Middle frontal gyrus (tissue), 1 donor: ENCODE measurements around the gene ZNF541.
"Not testable (repeated sequence)": the region's sequence is repeated elsewhere in the genome, so short reads cannot be mapped to it uniquely, and the experiment has no call there.

Experiments
- DNase-seq: peaks from one replicate; pipeline ENCODE4 v3.0.0-alpha.2; 2015; ENCODE audit warnings: low spot score; ENCODE audit errors: extremely low spot score

Gene ZNF541

DNA sequence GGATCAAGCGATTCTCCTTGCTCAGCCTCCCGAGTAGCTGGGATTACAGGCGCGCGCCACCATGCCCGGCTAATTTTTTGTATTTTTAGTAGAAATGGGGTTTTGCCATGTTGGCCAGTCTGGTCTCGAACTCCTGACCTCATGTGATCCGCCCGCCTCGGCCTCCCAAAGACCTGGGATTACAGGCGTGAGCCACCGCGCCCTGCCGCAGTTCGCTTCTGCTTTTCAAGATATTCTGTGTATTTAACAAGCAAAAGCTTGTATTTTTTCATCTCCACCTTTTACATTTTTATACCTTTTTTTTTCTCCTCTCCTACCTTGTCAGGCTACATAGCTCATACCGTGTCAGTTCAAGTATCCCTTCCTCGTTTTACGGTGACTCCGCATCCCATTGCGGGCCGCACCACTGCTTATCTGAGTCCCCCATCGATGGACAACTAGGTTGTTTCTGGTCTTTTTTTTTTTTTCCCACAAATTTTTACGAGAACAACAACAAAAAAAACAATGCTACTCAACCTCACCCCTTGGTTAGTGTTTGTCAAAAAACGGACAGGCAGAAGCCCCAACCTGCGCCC, 26.8 kb upstream of the ZNF541 start:
- DNase-seq: not testable (repeated sequence)

DNA sequence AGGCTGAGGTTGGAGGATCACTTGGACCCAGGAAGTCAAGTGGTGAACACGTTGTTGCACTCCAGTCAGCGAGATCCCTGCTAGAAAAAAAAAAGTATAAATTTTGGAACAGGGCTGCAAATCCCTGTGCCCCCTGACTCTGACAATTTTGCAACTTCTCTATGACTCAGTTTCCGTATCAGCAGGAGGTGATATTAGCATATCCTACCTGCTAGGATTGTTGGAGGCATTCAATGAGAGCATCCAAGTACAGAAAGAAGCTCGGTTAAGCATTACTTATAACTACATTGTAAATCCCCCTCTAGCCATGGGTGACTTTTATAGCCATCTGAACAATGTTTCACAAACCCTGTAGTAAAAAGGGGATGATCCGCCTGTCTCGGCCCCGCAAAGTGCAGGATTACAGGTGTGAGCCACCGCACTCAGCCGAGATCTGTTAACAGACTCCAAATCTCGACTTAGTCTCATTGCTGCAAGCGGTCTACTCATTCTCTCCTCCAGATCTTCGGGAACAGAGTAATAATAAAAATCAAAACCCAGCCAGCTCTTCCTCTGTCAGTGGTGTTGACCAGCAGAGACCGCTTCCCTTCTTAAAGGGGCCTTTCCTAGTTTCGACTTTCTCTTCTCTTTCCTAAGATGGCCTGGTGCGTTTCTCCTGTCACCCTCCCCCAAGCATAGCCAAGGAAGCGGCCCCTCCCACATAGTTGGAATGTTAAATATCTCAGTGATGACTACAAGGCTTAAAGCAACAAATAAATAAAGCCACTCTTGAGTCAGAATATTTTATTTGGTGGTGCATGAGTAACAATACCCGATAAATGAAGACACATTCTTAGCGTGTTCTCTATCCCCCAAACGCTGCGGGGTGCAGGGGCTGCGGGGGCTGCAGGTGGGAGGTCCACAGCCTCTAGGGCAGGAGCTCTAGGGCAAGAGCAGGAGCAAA, 25.7 kb upstream of the ZNF541 start:
- no peak for DNase-seq

DNA sequence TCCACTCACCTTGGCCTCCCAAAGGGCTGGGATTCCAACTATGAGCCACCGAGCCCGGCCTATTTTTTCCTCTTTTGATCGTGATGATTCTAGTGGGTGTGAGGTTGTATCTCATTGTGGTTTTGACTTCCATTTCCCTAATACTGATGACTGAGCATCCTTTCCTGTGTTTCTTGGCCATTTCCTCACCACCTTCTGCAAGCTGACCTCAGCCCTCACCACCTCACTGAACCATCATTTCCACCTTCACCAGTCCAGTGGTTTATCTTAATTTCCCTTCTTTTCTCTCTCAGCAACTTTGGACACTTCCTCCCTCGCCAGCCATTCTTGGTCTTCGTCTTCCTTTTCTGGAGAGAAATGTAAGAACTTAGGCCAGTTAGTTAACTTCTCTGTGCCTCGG, 23.0 kb upstream of the ZNF541 start:
- DNase-seq: no peak

- no peak for DNase-seq
Measured at GRCh38 chr19:47593860-47594259, 20.9 kb upstream of the ZNF541 start.

DNA sequence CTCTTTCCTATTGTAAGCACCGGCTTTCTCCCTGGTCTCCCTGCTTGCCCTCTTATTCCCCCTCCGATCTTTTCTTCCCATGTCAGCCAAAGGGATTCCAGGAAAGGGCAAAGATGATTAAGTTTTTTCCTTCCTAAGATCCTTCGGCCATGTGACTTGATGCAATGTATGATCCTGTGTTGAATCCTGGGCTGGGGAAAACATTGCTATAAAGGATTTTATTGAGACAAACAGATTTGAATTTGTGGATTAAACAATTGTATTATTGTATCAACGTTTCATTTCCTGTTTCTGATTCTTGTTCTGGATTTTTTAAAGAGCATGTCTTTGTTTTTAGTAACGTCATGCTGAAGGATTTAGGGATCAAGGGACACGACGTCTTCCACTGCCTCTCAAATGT, 16.9 kb upstream of the ZNF541 start:
- DNase-seq: no peak

DNA sequence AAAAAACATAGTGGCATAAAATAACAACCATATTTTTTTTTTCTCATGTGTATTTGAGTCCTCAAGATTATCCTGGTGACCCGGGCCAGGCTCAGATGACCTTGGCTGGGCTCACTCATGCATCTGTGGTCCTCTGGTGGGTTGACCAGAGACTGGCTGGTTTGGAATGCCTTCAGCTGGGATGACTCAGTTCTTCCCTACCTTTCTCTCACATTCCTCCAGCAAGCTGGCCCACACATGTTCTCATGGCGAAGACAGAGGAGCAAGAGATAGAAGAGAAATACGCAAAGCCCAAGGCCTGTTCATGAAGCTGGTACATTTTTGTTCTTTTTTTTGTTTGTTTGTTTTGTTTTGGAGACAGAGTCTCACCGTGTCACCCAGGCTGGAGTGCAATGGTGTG, 14.3 kb upstream of the ZNF541 start:
- DNase-seq: no peak

- not testable (repeated sequence) for DNase-seq
Measured at GRCh38 chr19:47583161-47583560, 10.2 kb upstream of the ZNF541 start.

GRCh38 chr19:47582320-47582909, 9.5 kb upstream of the ZNF541 start:
- no peak for DNase-seq

GRCh38 chr19:47581605-47582319, 8.8 kb upstream of the ZNF541 start:
- no peak for DNase-seq

DNA sequence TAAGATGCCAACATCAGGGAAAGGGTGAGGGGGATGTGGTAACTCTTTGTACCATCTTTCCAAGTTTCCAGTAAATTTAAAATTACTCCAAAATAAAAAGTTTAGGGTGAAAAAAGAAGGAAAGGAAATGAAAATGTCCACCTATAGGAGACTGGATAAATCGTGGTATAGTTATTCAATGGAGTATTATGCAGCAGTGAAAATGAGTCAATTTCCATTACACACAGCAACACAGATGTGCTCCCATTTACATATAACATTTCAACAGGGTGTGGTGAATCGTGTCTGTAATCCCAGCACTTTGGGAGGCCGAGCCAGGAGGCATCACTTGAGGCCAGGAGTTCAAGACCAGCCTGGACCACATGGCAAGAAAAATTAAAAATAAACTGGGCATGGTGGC, 7.4 kb upstream of the ZNF541 start:
- no peak for DNase-seq

DNA sequence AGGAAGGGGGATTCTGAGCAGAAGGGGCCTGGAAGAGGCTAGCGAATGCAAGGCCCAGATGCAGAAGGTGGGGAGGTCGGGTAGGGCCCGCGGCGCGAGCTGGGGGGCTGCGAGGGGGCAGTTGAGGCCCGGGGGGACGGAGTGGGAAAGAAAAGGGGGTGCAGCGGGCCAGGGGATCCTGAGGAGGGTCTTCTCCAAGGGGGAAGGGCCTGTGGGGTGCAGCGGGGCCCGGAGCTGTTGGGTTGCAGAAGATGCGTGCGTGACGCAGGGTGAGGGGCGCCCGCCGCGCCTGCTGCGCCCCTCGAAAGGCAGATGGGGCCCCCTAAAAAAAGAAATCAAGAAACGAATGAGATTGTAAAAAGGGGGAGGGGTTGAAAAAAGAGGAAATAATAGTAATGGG, 313 bp downstream of the ZNF541 start:
- DNase-seq: no peak

DNA sequence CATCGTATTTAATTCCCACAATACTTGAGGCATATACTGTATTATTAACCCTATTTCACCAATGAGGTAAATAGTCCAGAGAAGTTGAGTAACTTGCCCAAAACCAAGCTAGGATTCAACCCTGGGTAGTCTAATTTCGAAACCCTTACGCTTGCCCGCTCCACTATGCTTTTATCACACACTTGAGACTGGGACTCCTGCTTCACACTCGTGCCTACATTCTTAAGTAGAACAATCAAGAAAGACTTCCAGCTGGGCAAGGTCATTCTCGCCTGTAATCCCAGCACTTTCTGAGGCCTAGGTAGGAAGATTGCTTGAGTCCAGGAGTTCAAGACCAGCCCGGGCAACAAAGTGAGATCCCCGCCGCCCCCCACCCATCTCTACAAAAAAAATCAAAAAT, 3.6 kb downstream of the ZNF541 start:
- DNase-seq: no peak

GRCh38 chr19:47564081-47564480, 8.9 kb downstream of the ZNF541 start:
- DNase-seq: no peak

GRCh38 chr19:47561440-47562057, 11.4 kb downstream of the ZNF541 start:
- DNase-seq: no peak

GRCh38 chr19:47560999-47561398, 11.9 kb downstream of the ZNF541 start:
- DNase-seq: no peak

DNA sequence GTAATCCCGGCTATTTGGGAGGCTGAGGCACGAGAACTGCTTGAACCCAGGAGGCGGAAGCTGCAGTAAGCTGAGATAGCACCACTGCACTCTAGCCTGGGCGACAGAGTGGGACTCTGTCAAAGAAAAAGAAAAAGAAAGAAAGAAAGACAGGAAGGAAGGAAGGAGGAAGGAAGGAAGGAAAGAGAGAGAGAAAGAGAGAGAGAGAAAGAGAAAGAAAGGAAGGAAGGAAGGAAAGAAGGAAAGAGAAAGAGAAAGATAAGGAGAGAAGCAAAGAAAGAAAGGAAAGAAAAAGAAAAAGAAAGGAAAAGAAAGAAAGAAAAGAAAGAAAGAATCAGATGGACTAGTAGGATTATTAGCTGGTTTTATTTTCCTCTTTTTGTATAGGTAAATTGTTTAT, 22.8 kb downstream of the ZNF541 start:
- no peak for DNase-seq

GRCh38 chr19:47549261-47549862, 23.6 kb downstream of the ZNF541 start:
- DNase-seq: no peak

GRCh38 chr19:47547199-47547598, 25.7 kb downstream of the ZNF541 start:
- DNase-seq: no peak

DNA sequence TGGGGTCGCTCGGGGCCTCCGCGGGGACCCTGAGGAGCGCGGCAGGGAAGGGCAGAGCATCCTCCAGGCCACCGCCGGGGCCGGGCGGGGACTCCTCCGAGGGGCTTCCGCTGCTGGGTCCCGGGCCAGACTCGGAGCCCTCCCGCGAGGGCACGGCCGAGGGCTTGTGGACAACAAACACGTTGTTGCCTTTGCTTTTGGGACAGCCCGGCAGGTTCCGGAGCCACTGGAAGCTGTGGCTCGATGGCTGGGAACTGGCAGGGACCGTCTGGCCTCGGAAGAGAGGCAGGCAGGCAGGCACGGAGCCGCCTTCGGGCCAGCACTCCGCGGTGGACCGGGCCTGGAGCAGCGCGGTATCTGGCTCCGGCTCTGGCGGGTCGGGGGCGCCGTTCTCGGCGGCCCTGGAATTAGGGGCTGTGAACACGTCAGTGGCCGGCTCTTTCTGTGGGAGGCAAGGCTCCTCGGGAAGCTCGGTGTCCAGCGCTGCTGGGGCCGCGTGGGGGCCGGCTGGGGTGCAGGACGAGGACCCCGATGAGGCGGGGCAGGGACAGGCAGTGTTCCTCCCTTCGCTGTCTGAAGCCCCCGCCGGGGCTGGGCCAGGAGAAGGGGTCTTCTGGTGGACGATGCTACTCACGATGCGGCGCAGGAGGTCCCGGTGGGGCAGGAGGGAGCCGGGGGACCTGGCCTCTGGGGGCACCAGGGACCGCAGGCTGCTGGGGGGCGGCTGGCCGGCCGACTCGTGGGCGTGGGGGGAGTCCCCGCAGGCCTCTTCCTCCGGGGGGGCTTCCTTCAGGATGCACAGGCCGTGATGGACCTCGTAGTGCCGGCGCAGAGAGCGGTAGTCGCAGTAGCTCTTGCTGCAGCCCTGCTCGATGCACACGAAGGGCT, 27.6 kb downstream of the ZNF541 start:
- DNase-seq: no peak

GRCh38 chr19:47544476-47544875, 28.5 kb downstream of the ZNF541 start:
- no peak for DNase-seq
